DMS53 treated with DMSO at 0.1 percent for 48 hours (cell line): ENCODE measurements around the gene FANCM.

Experiments
- DNase-seq: peaks from one replicate; lab custom pipeline; 2025; ENCODE audit not compliant: unreplicated experiment; lab: John Stamatoyannopoulos, UW

The FANCM gene

GRCh38 chr14:45227566-45227965, 91.8 kb downstream of the FANCM start:
- no peak for DNase-seq

GRCh38 chr14:45238988-45239387, 103.3 kb downstream of the FANCM start:
- DNase-seq: no peak

GRCh38 chr14:45242706-45243105, 107.0 kb downstream of the FANCM start:
- DNase-seq: no peak

- no peak for DNase-seq
Observed at GRCh38 chr14:45246151-45246550, 110.4 kb downstream of the FANCM start.

- no peak for DNase-seq
Observed at GRCh38 chr14:45246691-45247090, 111.0 kb downstream of the FANCM start.

GRCh38 chr14:45247427-45247826, 111.7 kb downstream of the FANCM start:
- DNase-seq: no peak

- DNase-seq: no peak
Observed at GRCh38 chr14:45249856-45250575, 114.3 kb downstream of the FANCM start.
